HUES64 (cell line): ENCODE results near the gene LRRC4C.

Experiments used
- H3K27ac ChIP-seq: 2 replicates; pipeline ENCODE4 v1.7.0; 2013; ENCODE audit warnings: low read depth, low read length, inconsistent platforms
- H3K27me3 ChIP-seq: 2 replicates; pipeline ENCODE4 v1.6.1; 2013; ENCODE audit warnings: mild to moderate bottlenecking, low read length; ENCODE audit not compliant: insufficient read depth
- H3K36me3 ChIP-seq: 2 replicates; pipeline ENCODE4 v1.6.1; 2013; ENCODE audit warnings: mild to moderate bottlenecking, low read length; ENCODE audit not compliant: insufficient read depth
- H3K4me1 ChIP-seq: 2 replicates; pipeline ENCODE4 v1.6.1; 2013; ENCODE audit warnings: mild to moderate bottlenecking, low read length, moderate library complexity; ENCODE audit not compliant: insufficient read depth
- H3K4me3 ChIP-seq: 2 replicates; pipeline ENCODE4 v1.5.1; 2013; ENCODE audit warnings: mild to moderate bottlenecking, low read length, moderate library complexity
- H3K9ac ChIP-seq: 2 replicates; pipeline ENCODE4 v1.6.1; 2013; ENCODE audit warnings: mild to moderate bottlenecking, low read depth, low read length
- H3K9me3 ChIP-seq: 2 replicates; pipeline ENCODE4 v1.6.1; 2013; ENCODE audit warnings: low read depth, low read length; ENCODE audit not compliant: insufficient read depth
- WGBS: fragments of 150-250, 120-280 bp; methylation state at CpG from one replicate; pipeline ENCODE4 v1.1.7; 2013; ENCODE audit warnings: missing lambda C conversion rate; 5-methylcytosine and 5-hydroxymethylcytosine counted together

Gene LRRC4C

GRCh38 chr11:40290171-40290631 is 1169.3 kb downstream of the LRRC4C start:
- no peak overlapping the region for H3K9ac ChIP-seq
- peaks cover 11% of the 10 kb centered on the region for H3K4me1 ChIP-seq
- H3K27me3 ChIP-seq, result peaks cover 46% of the 10 kb centered on the region
- no peaks in the 10 kb centered on the region for H3K36me3 ChIP-seq
- no peak overlapping the region for H3K27ac ChIP-seq
- 100% methylated on average over 2 of the region's 2 CpGs for WGBS
- no peak overlapping the region for H3K4me3 ChIP-seq
- H3K9me3 ChIP-seq, result no peaks in the 10 kb centered on the region

- no peaks in the 10 kb centered on the region for H3K9me3 ChIP-seq
- H3K4me1 ChIP-seq, result peaks cover 11% of the 10 kb centered on the region
- no peak overlapping the region for H3K27ac ChIP-seq
- no peaks in the 10 kb centered on the region for H3K36me3 ChIP-seq
- H3K27me3 ChIP-seq, result peaks cover 46% of the 10 kb centered on the region
- H3K9ac ChIP-seq, result no peak overlapping the region
- 76% methylated on average over 2 of the region's 2 CpGs for WGBS
- no peak overlapping the region for H3K4me3 ChIP-seq
Observed at GRCh38 chr11:40289370-40289769, 1170.1 kb downstream of the LRRC4C start.

DNA sequence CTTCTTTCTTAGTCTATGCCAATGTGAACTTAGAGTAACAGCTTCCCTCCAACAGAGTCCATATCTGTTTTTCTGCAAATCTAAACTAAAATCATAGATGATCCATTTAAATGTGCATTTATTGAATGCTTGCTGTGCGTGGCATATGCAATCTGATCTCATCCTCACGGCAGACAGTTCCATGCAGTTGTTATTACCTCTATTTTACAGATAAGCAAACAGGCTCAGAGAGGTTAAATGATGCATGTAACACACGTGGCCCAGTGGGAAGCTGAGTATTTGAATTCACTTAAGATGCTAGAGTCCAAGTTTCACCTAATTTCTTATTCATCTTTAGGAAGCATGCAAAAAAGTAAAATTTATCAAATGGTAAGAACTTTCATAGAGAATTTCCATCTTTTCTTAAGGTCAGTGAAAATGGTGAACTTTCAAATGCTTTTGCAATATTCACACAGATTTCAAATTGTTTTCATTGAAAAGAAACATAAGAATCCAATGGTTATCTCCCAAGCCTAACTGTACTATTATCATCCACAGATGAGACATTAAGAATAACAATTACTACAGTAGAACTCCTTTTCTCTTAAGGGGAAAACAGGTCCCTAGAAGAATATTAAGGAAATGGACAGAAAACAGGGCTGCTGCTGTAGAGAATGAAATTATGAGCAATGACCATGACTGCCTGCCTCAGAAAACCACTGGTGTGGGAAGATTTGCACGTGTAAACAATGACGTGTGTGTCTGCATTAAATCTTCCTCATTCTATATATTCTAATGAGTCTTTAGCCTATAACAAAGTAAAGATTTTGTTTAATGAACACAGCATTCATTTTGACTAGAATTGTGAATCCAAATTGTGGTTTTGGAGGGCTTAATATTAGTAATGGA is 1171.3 kb downstream of the LRRC4C start:
- Histone ChIP-seq H3K27ac (no peak overlapping the region), H3K27me3 (peaks cover 46% of the 10 kb centered on the region), H3K9ac (no peak overlapping the region), H3K4me1 (peaks cover 11% of the 10 kb centered on the region), H3K4me3 (no peak overlapping the region), H3K9me3 (no peaks in the 10 kb centered on the region), H3K36me3 (no peaks in the 10 kb centered on the region)
- WGBS, result 83% methylated on average over 2 of the region's 5 CpGs

DNA sequence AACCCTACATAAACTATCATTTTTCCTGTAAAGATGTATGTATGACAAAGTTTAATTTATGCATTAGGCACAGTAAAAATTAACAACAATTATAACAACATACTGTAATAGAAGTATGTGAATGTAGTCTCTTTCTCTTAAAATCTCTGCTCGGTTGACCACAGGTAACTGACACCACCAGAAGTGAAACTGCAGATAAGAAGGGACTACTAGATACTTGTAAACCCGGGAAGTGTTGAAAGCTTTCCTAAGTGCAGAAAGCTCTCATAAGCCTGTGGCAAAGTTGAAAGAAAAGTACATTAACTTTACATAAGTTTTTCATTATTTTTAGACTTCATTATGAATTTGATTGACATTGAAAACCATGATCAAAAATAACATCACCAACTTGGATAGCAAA is 1173.3 kb downstream of the LRRC4C start:
- Histone ChIP-seq H3K27me3 (peaks cover 28% of the 10 kb centered on the region), H3K4me3 (no peak overlapping the region), H3K9me3 (no peaks in the 10 kb centered on the region), H3K36me3 (no peaks in the 10 kb centered on the region), H3K4me1 (0 out of 2 replicates have a peak, but pooled peaks cover 3% of the 10 kb centered on the region), H3K27ac (no peak overlapping the region), H3K9ac (no peak overlapping the region)
- WGBS, result 85% methylated on average over 2 of the region's 2 CpGs

DNA sequence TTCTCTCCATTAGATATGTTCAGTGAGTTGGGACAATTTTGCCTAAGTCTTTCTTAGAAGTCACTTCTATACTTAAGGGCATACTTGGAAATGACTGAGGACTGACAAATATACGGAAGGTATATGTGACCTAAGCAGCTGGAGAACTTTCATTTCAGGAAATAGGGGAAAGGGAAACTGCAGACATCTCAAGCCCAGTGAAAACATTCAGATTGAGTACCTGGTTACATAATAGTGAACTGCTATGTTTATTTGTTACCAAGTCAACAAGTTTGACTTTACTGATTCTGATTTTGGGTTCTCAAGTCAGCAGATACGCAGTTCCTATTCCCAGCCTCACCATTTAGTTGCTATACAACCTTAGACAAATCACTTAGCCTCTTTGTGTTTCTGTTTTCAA is 1173.9 kb downstream of the LRRC4C start:
- WGBS, result 91% methylated on average over 2 of the region's 2 CpGs
- no peak overlapping the region for H3K27ac ChIP-seq
- H3K4me3 ChIP-seq, result no peak overlapping the region
- no peak overlapping the region for H3K9ac ChIP-seq
- H3K4me1 ChIP-seq, result 0 out of 2 replicates have a peak, but pooled peaks cover 7% of the 10 kb centered on the region
- no peaks in the 10 kb centered on the region for H3K9me3 ChIP-seq
- H3K27me3 ChIP-seq, result peaks cover 22% of the 10 kb centered on the region
- no peaks in the 10 kb centered on the region for H3K36me3 ChIP-seq

- Histone ChIP-seq H3K27me3 (no peaks in the 10 kb centered on the region), H3K27ac (no peak overlapping the region), H3K4me1 (peaks cover 10% of the 10 kb centered on the region), H3K4me3 (no peak overlapping the region), H3K36me3 (no peaks in the 10 kb centered on the region), H3K9ac (0 out of 2 replicates have a peak overlapping the region, but pooled peaks have one; percentile 8), H3K9me3 (no peaks in the 10 kb centered on the region)
- WGBS, result 70% methylated on average over 6 of the region's 6 CpGs
Observed at GRCh38 chr11:40281052-40281580, 1178.3 kb downstream of the LRRC4C start.

GRCh38 chr11:40280159-40281051 is 1179.0 kb downstream of the LRRC4C start:
- Histone ChIP-seq H3K9me3 (no peaks in the 10 kb centered on the region), H3K4me3 (no peak overlapping the region), H3K36me3 (no peaks in the 10 kb centered on the region), H3K27me3 (no peaks in the 10 kb centered on the region), H3K4me1 (peaks cover 10% of the 10 kb centered on the region), H3K27ac (no peak overlapping the region), H3K9ac (no peak overlapping the region)
- WGBS, result 76% methylated on average over 18 of the region's 18 CpGs

DNA sequence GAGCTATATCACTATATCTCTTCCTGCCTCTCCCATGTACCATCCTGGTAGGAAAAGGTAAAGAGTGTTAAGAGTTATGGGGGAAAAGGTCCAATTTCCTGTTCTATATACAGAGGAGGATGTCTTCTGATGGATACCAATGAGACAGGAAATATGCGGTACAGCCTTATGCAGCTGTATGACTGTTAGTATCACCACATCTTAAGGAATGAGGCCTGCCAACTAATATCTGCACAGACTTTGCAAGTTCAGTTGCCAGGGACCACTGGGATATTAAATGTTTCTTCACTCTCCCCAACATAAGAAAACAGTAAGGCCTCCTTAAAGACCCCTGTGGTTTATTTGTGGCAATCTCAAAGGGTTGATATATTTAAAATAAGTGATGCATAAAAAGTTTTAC is 1182.5 kb downstream of the LRRC4C start:
- Histone ChIP-seq H3K36me3 (no peaks in the 10 kb centered on the region), H3K27ac (no peak overlapping the region), H3K4me3 (no peak overlapping the region), H3K4me1 (peaks cover 10% of the 10 kb centered on the region), H3K27me3 (no peaks in the 10 kb centered on the region), H3K9me3 (no peaks in the 10 kb centered on the region), H3K9ac (no peak overlapping the region)
- whole genome bisulfite sequencing, result 95% methylated on average over 1 of the region's 1 CpG

GRCh38 chr11:40274017-40274416 is 1185.4 kb downstream of the LRRC4C start:
- 92% methylated on average over 2 of the region's 3 CpGs for WGBS
- no peak overlapping the region for H3K9ac ChIP-seq
- H3K27ac ChIP-seq, result no peak overlapping the region
- H3K4me1 ChIP-seq, result no peaks in the 10 kb centered on the region; the same call in 1 of the 2 replicates
- H3K9me3 ChIP-seq, result no peaks in the 10 kb centered on the region
- no peak overlapping the region for H3K4me3 ChIP-seq
- H3K36me3 ChIP-seq, result no peaks in the 10 kb centered on the region
- H3K27me3 ChIP-seq, result no peaks in the 10 kb centered on the region

DNA sequence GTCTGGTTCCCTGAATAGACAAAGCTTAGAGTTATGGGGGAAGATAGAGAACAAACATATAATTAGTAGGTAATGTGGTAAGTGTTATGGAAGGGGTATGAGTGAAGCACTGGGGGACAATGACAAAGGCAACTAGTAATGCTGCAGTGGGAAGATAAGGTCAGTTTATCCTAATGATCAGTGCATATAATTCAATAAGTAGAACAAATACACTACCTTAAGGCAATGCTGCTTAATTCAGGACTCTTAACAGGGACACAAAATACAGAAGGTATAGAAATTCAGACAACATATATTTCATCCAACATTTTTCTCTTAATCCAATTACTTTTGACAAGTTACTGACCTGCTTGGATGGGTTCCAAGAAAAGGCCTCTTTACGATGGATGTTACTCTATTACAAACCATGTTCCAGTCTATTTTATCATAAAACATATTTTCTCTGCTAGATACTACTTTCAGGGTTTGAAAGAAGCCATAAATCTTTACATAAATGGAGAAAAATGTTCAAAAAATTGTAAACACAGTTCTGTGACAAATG is 1186.2 kb downstream of the LRRC4C start:
- Histone ChIP-seq H3K4me3 (no peak overlapping the region), H3K27ac (no peak overlapping the region), H3K9ac (no peak overlapping the region), H3K9me3 (no peaks in the 10 kb centered on the region), H3K36me3 (no peaks in the 10 kb centered on the region), H3K27me3 (no peaks in the 10 kb centered on the region), H3K4me1 (no peaks in the 10 kb centered on the region; the same call in 1 of the 2 replicates)
- 87% methylated on average over 1 of the region's 1 CpG for WGBS
